GM18517 (cell line): ENCODE measurements around the gene CMC2.

ENCODE experiments used
- ATAC-seq: cut with Tn5 transposase; IDR thresholded peaks from one replicate; pipeline ENCODE4 v1.9.1; 2021; ENCODE audit warnings: mild to moderate bottlenecking, moderate library complexity; ENCODE audit not compliant: unreplicated experiment

CMC2 gene

DNA sequence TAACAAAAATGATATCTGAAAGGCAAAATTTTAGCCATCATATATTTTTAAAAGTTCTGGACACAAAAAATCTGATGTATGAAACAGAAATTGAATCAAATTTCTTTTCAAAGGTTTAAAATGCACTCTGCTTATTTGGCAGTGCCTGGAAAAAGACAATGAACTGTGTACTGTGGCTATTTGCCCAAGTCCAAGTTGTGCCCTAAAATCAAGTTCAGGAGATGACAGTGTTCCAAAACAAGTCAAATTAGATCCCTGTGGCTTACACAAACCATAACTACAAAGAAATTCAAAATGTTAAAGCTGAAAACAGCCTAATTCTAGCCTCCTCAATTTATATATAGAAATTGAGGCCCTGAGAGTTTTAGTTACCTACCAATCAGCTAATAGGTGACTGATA, 25.6 kb downstream of the CMC2 start:
- ATAC-seq, result no peak

DNA sequence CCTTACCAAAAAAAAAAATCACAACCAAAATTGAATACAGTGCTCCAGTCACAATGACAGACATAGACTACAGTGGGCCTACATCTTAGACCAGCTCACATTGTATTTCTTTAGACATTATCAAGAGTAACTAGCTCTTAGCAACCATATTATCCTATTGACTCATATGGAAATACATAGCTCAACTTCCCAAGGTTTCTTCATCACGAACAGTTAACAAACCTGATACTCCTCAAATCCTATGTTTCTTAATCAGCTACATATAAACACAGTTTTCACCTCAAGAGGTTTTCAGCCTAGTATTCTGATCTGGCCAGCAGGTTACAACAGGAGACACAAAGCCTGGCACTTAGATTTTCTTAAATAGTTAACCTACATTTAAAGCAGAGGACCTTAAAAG, 29.7 kb downstream of the CMC2 start:
- no peak for ATAC-seq

DNA sequence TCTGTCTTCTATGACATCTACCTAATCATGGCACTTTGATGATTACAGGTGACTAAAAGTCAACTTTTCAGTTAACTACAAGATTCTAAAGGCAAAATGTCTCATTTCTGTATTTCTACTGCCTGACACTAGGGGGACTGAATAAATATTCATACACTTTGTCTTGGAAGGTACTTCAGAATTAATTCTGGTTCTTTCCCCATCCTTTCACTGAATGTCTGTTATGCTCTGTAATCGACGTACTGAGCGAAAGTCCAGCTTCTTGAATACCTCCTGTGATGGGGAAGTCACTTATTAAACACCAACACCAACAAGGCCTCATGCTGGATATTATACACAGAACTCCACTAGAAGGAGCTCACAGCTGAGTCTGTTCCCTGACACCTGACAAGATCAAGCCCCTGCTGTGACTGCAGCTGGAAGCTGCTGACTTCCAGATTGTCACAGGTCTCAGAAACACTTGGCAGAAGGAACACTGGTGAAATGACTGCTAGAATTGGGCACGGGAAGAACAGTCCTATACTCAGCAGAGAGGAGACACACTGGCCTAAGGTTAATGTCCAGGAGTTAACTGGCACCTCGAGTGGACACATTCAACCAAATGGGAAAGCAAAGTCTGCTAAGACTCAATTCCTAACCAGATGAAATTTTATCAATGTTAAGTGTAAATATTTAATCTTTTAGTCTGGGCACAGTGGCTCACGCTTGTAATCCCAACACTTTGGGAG, 31.9 kb downstream of the CMC2 start:
- ATAC-seq, result no peak

DNA sequence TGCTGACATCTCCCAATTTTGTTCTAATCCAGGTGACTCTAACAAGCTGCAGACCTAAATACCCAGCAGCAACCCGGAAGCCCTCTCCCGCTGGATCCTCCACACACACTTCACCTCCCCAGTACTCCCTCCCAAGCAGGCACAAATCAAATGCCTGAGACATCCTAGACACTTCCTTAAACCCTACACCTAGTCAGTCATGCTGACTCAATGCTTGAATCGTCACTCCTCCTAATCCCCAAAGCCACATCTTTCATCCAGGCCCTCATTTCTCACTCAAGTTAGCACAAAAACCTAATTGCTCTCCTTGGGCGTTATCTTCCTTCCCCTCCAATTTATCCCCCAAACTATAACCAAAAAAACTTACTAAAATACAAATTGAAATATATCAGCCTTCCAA, 32.7 kb downstream of the CMC2 start:
- no peak for ATAC-seq

DNA sequence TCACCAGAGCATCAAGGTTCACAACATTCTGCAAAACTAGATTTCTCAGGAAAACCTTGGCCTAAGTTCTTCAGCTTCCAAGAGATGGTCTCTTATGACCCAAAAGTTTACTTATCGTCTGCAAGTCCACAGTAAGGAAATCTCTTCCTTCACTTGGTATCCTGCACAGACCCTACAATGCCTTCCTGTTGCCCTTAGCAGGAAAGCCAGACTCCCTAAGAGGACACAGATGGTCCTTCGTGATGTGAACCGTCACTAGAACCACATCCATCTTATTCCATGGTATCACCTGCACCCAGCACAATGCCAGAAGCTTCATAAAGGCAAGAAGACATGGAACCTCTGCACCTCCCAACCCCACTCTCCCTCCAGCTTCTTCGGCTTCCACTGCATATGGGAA, 34.1 kb downstream of the CMC2 start:
- ATAC-seq, result no peak

DNA sequence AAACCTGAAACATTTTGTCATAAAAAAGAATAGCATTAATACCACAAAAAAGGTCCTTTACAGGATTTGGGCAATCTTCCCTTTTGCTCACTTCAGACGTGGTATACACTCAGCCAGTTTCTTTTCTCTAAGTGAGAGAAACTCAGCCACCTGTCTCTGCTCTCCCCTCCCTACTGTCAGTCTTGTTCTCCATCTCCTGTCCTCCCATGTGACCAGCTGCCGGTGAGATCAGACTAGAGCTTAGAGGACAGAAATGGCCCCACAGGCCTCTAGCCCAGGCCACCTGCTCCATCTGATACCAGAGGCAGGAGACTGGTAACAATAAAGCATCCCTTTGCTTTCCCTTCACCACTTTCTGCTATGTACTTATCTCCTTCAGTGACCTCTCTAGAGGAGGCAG, 34.9 kb downstream of the CMC2 start:
- ATAC-seq, result peak; percentile 80

DNA sequence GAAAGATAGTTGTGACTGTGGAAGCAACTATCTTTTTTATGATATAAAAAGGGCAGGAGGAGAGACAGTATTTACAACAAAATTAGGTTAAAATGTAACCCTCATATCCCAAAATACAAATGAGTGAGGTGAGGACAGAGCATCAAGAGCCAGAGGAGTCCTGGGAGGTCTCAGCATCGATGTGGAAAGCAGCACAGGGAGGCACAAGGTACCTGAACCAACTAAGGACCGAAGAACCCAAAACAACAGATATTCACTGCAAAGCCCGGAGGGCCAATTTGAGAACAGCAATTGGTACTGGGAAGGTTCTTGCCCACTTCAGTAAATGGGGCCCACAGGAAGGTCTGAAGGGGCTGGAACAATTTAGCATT, 37.6 kb downstream of the CMC2 start:
- no peak for ATAC-seq

DNA sequence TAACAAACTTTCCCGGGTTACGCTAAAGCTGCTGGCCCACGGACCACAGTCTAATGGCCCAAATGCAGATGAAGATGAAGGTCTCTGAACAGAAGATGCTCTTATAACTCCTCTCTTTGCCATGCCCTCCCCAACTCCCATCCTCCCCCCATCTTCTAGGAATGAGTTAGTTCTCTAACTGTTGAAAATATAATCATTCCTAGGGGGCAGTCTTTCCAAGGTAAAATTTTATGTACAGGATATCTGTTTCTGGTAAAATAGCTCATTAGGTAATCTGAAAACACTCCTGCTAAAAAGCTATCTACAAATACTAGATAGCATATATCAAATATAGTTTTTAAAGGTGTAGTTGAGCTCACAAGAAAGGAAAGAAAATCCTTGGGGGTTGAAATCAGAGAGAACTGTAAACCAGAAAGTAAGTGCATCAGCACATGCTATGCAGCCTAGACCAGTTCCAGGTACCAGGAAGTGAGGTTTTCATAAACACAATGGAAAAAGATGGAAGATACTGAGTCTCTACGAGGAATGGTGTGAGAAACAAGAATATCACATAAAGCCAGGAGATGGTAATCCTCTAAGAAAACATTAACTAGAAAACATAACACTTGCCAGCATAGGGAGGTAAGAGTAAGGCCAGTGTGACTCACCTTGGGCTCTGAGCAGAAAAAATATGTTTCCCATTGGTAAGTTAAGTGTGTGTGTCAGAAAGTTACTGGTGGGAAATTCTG, 38.1 kb downstream of the CMC2 start:
- ATAC-seq, result no peak

DNA sequence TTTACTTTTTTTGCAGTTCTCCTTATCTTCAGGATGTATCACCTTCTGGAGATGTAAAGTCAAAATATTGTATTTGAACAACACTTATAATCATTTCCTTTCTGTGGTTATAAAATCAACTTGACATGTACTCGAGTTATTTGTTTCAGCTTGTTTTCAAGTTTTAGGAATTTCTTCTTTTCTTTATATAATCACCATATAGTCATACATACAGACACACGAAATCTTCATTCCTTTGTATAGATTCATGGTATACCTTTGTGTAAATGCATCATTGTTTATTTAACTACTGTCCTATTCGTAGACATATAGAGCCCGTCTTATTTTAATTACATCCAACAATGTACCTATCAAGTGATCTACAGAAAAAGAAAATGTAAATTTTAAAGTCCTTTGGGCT, 40.1 kb downstream of the CMC2 start:
- ATAC-seq, result no peak

DNA sequence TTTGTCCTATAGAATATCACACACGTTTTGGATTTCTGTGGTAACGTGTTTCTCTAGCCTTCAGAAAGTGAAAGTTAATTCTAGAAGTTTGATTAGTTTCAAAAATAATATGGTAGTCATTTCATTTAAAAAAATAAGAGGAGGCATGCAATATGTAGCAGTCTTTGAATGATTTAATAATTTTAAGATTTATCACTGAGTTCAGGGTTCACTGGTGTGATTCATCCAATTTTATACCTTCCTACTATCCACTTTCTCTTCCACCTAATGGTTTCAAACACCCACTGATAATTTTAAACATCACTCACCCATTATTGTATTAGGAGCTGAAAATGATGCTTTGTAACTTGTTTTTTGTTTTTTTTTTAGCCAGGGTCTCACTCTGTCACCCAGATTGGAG, 42.3 kb downstream of the CMC2 start:
- no peak for ATAC-seq

DNA sequence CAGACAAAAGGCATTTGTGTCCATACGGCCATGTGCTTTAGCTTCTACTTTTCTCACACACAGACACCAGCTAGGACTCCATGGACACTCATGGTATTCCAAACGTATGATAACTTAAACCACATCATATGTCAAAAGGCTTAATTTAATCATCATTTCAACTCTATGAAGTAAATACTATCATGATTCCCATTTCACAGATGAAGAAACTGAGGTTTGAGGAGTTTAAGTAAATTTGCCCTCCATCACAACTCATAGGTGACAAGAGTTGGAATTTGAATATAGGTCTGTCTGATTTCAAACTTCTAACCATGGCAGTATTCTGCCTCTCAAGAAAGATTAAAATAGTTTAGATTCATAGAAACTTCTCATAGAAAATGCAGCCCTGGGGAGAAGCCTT, 43.8 kb downstream of the CMC2 start:
- ATAC-seq, result no peak

DNA sequence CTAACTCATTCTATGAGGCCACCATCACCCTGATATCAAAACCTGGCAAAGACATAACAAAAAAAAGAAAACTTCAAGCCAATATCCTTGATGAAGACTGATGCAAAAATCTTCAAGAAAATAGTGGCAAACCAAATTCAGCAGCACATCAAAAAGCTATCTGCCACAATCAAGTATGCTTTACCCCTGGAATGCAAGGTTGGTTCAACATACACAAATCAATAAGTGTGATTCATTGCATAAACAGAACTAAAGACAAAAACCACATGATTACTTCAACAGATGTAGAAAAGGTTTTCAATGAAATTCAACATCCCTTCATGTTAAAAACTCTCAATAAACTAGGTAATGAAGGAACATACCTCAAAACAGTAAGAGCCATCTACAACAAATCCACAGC, 48.4 kb downstream of the CMC2 start:
- no peak for ATAC-seq

DNA sequence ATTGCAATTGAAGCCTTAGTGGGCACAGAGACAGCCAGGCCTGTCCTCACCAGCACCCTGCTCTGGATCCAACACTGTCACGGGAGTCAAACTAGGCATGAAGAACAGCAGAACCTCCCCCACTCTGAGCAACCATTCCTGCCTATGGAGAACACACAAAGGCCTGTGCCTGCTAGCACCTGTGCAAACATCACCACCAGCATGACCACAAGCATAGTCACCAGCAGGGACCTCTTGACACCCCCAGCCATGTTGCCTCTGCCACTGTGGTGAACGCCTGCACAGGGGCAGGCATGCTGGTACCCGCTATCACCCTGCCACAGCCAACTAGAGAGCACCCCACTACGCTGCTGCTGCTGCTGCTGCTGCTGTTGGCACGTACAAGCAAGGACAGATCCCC, 51.7 kb downstream of the CMC2 start:
- no peak for ATAC-seq

DNA sequence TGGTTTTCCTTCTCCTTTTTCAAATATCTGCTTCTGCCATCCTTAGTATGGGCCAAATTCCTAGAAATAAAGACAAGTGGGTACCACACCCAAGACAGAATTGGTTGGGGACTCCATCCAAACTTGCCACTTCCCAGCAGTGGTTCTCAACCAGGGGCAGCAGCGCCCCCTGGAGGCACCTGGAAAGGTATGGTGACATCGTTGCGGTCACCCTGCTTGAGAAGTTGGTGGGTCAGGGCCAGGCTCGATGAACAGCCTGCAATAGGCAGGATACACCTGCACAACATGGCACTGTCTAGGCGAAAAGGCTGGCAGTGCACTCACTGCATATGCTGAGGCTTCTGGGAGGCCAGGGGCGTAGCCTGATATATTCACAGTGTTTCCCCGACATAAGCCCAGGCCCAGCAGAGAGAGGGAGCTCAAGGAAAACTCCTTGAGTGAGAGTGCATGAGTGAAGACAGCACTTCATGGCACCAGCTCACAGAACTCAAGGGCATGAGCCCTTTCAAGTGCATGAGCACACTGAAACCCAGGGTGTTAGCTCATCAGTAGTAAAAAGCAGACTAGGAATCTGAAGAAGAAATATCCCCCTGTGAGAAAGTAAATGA, 57.7 kb downstream of the CMC2 start:
- ATAC-seq, result no peak

DNA sequence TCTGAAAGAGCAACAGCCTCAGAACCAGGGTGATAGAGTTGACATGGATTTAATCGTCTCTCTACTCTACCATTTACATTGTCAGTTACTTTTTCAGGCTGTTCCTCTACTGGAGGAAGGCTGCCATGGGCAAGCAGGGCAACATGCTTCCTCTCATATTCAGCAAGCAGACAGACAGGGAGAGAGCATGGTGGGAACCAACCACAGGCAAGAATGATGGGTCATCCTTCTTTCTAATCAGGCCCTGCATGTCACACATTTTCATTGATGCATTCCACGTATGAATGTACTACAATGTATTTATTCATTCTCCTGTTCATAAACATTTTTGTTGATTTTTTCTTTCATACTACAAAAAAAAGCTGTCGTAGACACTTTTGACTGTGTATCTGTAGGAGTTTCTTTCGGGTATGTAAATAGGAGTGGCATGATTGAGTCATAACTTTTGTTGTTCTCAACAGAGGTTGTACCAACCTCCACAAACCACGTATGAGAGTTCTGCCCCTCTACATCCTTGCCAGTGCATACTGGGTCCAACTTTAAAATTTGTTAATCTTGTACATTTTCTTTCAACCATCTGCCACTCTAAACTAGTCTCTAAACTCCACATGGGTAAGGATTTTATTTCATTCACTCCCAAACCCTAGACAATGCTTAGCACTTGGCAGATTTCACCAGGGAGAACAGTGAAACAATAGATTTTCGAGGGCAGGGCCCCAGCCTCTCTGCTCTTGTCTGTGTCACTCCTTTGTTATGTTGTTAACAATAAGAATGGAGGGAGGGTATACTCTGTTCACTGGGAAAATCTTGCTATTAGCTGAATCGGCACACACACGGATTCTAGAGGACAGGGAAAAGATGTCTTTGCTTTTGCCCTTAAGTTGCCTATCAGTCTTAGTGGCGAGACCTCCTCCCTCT, 58.7 kb downstream of the CMC2 start:
- ATAC-seq, result no peak

DNA sequence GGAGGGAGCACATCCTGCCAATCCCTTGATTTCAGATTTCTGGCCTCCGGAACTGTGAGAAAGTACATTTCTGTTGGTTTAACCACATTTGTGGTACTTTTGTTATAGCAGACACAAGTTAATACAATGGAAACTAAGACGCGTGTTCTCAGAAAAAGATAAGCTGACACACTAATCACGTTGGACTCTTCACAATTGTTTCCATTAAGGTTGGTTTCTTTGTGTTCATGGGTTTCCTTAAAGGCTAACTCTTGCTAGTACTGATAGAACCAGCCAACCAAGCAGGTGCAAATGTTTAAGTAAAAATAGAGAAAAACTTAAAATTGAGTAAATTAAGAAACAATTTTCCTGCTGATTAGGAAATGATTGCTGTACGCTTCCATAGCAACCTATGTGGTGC, 59.4 kb downstream of the CMC2 start:
- ATAC-seq, result no peak

DNA sequence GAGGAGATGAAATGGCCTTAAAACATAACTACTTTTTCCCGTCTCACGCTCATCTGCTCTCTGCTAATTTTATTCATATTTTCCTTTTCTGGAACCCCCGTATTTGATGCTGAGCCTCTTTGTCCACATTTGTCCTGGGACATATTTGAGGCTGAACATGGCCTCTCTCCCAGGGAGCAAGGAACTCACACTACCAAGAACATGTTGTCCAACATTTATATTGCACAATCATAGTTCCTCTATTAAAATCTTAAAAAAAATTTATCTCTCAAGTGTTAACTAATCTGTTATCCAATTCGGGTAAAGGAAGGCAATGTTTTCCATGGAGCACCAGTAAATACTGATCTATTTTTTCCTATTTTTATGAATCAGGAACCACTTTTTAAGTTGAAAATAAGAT, 60.2 kb downstream of the CMC2 start:
- ATAC-seq, result no peak

DNA sequence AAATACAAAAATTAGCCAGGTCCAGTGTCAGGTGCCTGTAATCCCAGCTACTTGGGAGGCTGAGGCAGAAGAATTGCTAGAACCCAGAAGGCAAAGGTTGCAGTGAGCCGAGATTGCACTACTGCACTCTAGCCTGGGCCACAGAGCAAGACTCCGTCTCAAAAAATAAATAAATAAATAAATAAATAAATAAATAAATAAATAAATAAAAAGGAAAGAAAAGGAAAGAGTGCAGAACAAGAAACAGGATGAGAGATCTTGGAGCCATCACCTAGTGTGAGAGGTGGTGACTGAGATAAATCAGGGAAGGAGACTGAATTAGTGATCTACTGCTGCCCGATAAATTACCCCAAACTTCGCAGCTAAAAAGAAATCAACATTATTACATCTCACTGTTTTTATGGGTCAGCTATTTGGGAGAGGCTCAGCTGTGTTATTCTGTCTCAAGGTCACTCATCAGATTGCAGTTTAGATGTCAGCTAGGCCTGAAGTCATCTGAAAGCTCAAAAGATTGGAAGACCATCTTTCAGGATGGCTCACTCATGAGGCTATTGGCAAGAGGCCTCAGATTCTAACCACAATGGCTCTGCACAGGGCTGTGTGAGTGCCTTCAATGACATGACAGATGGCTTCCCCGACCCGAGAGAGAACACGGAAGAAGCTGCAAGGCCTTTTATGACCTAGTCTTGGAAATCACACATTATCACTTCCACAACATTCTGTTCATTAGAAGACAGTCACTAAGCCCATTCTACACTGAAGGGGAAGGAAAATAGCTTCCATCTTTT, 66.4 kb downstream of the CMC2 start:
- ATAC-seq, result no peak

DNA sequence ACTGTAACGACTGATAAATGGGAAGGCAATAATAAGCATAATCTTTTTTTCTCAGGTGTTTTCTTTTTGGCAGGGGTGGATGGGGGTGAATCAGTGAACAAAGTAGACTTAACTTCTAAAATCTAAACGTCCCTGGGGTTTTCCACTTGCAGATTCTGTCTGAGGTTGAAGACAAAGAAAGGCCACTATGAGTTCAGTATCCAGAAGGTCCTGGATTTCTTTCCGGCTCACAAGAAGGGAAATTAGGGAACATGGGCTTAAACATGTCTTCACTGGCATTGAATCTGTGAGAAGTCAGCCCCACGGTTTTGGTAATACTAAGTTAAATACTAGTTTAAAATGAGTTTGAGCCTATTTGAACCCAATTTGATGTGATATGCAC, 67.8 kb downstream of the CMC2 start:
- ATAC-seq, result no peak

DNA sequence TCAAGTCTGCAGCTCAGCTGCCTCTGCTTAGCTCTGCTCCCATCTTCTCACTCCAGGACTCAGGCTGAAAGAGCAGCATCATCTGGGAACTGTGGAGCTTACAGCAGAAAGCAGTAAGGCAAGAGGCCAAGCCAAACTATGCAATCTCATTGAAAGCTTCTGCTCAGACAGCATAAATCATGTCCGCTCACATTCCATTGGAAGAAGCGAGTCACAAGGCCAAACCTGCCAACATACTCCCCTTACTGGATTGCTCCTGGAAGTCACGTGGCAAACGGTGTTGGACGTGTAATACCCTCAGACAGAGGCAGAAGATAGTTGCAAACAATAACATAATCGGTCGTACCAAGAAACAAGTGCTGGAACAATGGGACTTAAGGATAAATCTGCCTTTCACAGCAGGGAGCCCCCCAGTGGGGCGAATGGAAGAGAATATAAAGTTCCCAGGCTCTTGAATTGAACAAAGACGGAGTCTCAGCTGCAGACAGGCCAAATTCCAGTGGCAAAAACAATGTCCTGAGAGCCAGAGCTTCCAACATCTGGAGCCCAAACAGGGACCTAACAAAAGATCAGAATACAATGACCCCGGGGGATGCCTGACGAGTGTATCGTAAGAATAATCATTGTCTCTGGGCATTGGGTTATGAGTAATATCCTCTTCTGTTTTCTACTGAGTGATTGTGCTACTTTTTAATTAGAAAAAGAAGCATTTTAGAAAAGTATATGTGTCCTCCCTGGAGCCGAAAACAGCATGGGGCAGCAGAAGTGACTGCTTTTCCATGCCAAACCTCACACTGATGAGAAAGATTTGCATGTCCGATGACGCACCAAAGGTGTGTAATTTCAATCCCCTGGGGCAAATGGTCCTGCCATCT, 68.4 kb downstream of the CMC2 start:
- no peak for ATAC-seq
